Measurements from ENCODE around the gene ATP6V1B1. TPM values are rescaled to one million over a fixed set of nuclear protein-coding genes. Genes with fewer than 3 reads are reported as not detected.

ATP6V1B1 gene
- total and polyA plus RNA-seq, 2 of the 13 experiments (the other 11 are each of a cell fraction or from before 2014, with no cell fraction given) = 0.58 to 1.6 TPM

GRCh38 chr2:70927641-70928040 lies 8.1 kb upstream of the ATP6V1B1 start:
- H3K27ac ChIP-seq (ENCODE audit: extremely low read length, insufficient read depth, low read length) = no peak overlapping the region
- H4K20me1 ChIP-seq (ENCODE audit: insufficient read depth, low read length) = no peaks in the 10 kb centered on the region
- no TSS peak for BruUV-seq (replicated peaks)
- no peak for FAIRE-seq
- H3K4me1 ChIP-seq (ENCODE audit: insufficient read depth, low read length) = peaks cover 4% of the 10 kb centered on the region
- intact Hi-C loops (cut with micrococcal nuclease; ENCODE audit: unreplicated experiment) = no loop called here
- H3K4me2 ChIP-seq (ENCODE audit: low read depth, low read length) = no peak overlapping the region
- CTCF ChIA-PET (ENCODE audit: low intra/inter-chr PET ratio, low total read pairs) = no interaction called here
- no peak for DNase-seq (ENCODE audit: low spot score)
- no peaks in the 10 kb centered on the region for H3K79me2 ChIP-seq (ENCODE audit: insufficient read depth, low read length)
- no peaks in the 10 kb centered on the region for H3K36me3 ChIP-seq (replicated peaks in 1 of 2; ENCODE audit: control insufficient read depth in 1 of 2, insufficient read depth in 2 of 2, low read length in 2 of 2)
- POLR2A ChIA-PET = no interaction called here
- TF ChIP-seq PCBP1 (IDR thresholded peaks at IDR 0.05; ENCODE audit: borderline replicate concordance, low read depth, low read length) (no peak), BRD4 (CRISPR knock-in tag; IDR thresholded peaks at IDR 0.05) (no peak), PCBP2 (optimal IDR thresholded peaks at IDR 0.05; ENCODE audit: low read depth, low read length, poor library complexity, severe bottlenecking) (no peak), TRIM24 (CRISPR knock-in tag; IDR thresholded peaks at IDR 0.05) (no peak)
- TF ChIP-seq, protein P1, sequence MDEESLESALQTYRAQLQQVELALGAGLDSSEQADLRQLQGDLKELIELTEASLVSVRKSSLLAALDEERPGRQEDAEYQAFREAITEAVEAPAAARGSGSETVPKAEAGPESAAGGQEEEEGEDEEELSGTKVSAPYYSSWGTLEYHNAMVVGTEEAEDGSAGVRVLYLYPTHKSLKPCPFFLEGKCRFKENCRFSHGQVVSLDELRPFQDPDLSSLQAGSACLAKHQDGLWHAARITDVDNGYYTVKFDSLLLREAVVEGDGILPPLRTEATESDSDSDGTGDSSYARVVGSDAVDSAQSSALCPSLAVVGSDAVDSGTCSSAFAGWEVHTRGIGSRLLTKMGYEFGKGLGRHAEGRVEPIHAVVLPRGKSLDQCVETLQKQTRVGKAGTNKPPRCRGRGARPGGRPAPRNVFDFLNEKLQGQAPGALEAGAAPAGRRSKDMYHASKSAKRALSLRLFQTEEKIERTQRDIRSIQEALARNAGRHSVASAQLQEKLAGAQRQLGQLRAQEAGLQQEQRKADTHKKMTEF (CRISPR knock-in tag; IDR thresholded peaks at IDR 0.05) = no peak
- no peak overlapping the region for H3K9ac ChIP-seq (ENCODE audit: insufficient read depth, low read depth, low read length)
- H3K4me3 ChIP-seq (replicated peaks in 1 of 3; ENCODE audit: insufficient read depth in 1 of 3, low read depth in 2 of 3, low read length in 3 of 3) = no peak overlapping the region
- no peak overlapping the region for H2AFZ ChIP-seq (ENCODE audit: low read length)
- in situ Hi-C loops (cut with HindIII; ENCODE audit: extremely low pct_ligation_motif_present, low pct_unique_long_range_greater_than_20kb) = no loop called here
- no peaks in the 10 kb centered on the region for H3K27me3 ChIP-seq (ENCODE audit: control insufficient read depth in 1 of 2, insufficient read depth in 2 of 2, low read length in 2 of 2)
- ATAC-seq = no peak
- WGBS (ENCODE audit: low lambda C conversion rate) = 94% methylated on average over 9 of the region's 9 CpGs
- no peaks in the 10 kb centered on the region for H3K9me3 ChIP-seq (ENCODE audit: low read length)

DNA sequence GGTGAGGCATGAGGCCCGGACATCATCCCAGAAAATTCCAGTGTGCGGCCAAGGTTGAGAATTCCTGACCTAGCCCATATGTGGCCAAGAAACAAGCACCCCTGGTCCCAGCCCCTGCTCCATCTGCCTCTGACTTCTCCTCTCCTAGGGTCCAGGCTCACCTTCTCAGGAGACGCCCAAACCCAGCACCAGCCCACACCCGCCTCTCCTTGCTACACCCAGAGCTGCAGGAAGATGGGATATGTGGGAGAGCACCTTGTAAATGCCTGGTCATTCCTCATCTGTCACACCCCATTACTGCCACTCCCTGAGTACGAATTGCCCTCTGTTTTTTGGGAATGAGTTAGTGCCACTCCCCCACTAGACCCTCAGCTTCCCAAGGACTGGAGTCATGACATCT lies 7.3 kb upstream of the ATP6V1B1 start:
- Histone ChIP-seq H3K27ac (ENCODE audit: extremely low read length, insufficient read depth, low read length) (no peak overlapping the region), H3K9me3 (ENCODE audit: low read length) (no peaks in the 10 kb centered on the region), H3K4me3 (replicated peaks in 1 of 3; ENCODE audit: insufficient read depth in 1 of 3, low read depth in 2 of 3, low read length in 3 of 3) (no peak overlapping the region), H4K20me1 (ENCODE audit: insufficient read depth, low read length) (no peaks in the 10 kb centered on the region), H3K4me1 (ENCODE audit: insufficient read depth, low read length) (no peaks in the 10 kb centered on the region), H3K9ac (ENCODE audit: insufficient read depth, low read depth, low read length) (no peak overlapping the region), H3K36me3 (replicated peaks in 1 of 2; ENCODE audit: control insufficient read depth in 1 of 2, insufficient read depth in 2 of 2, low read length in 2 of 2) (no peaks in the 10 kb centered on the region), H2AFZ (ENCODE audit: low read length) (no peak overlapping the region), H3K79me2 (ENCODE audit: insufficient read depth, low read length) (no peaks in the 10 kb centered on the region), H3K4me2 (ENCODE audit: low read depth, low read length) (no peak overlapping the region), H3K27me3 (ENCODE audit: control insufficient read depth in 1 of 2, insufficient read depth in 2 of 2, low read length in 2 of 2) (no peaks in the 10 kb centered on the region)
- CTCF ChIA-PET (ENCODE audit: low intra/inter-chr PET ratio, low total read pairs) = no interaction called here
- no TSS peak for BruUV-seq (replicated peaks)
- ATAC-seq (no peak), FAIRE-seq (no peak), DNase-seq (ENCODE audit: low spot score) (no peak)
- in situ Hi-C loops (cut with HindIII; ENCODE audit: extremely low pct_ligation_motif_present, low pct_unique_long_range_greater_than_20kb) = no loop called here
- intact Hi-C loops (cut with micrococcal nuclease; ENCODE audit: unreplicated experiment) = no loop called here
- POLR2A ChIA-PET = no interaction called here
- WGBS (ENCODE audit: low lambda C conversion rate) = 91% methylated on average over 5 of the region's 5 CpGs
- TF ChIP-seq ZNF766 (CRISPR knock-in tag; IDR thresholded peaks at IDR 0.05; ENCODE audit: borderline replicate concordance) = no peak
- no peak for TF ChIP-seq AKNA (CRISPR knock-in tag; IDR thresholded peaks at IDR 0.05; ENCODE audit: borderline replicate concordance)
- TF ChIP-seq TFDP2 (CRISPR knock-in tag; IDR thresholded peaks at IDR 0.05) = no peak
- TF ChIP-seq ZNF75D (CRISPR knock-in tag; IDR thresholded peaks at IDR 0.05; ENCODE audit: borderline replicate concordance) = no peak
- TF ChIP-seq CHCHD3 (CRISPR knock-in tag; IDR thresholded peaks at IDR 0.05) = no peak
- no peak for TF ChIP-seq IRF1 (CRISPR knock-in tag; IDR thresholded peaks at IDR 0.05; ENCODE audit: low read depth)

Measured in HepG2 (cell line).